Measurements from ENCODE around the gene CFAP298. TPM values are rescaled to one million over a fixed set of nuclear protein-coding genes. Genes with fewer than 3 reads are reported as not detected.

CFAP298 gene
- total RNA-seq, 4 donors from 2014 or later: 17.3 to 28.0 (median 20.6) TPM

DNA sequence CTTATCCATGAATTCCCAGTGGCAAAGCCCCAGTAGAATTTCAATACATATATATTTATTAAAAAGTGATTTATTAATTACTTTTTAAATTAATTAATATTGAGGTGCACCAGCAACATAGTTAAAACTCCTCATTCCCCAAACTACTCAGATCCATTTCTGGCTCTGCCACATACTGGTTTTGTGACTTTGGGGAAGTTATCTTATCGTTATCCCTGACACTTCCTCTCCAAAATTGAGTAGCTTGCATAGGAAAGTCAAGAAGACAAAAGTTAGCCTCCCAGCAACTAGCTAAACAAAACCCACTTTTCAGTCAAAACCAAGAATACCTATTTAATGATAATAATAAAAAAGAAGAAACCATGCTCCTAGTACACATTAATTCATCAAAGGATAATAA lies 62.7 kb downstream of the CFAP298 start:
- Histone ChIP-seq H3K27me3 (no peaks in the 10 kb centered on the region), H3K27ac (no peak overlapping the region), H3K4me1 (no peaks in the 10 kb centered on the region), H3K9me3 (no peaks in the 10 kb centered on the region), H3K36me3 (no peaks in the 10 kb centered on the region), H3K4me3 (no peak overlapping the region)
- no peak for DNase-seq
- TF ChIP-seq POLR2A (IDR thresholded peaks at IDR 0.05) (no peak), CTCF (IDR thresholded peaks at IDR 0.05) (no peak)

Small RNA genes lying within 50 kb of the gene (small RNA-seq; reads per million reads assigned to genes)
- 0 reads per million in 2 donors for gene RNA5SP490

Other genes with a start within 250 kb of the CFAP298 start
- gene URB1, start 219.4 kb downstream of the CFAP298 start, total RNA-seq: 10 to 100 TPM in 3 of 4 donors, 1 to 10 TPM in 1; 4.4 to 14.9 (median 11.0) TPM
- gene EVA1C, start 199.7 kb downstream of the CFAP298 start, total RNA-seq: 10 to 100 TPM; 22.4 to 35.1 (median 30.3) TPM
- gene TCP10L, start 26.9 kb downstream of the CFAP298 start, total RNA-seq: 1 to 10 TPM in 1 of 4 donors, not detected in 3; 9.9 TPM
- 10 to 100 TPM; 13.5 to 45.4 (median 16.1) TPM for gene SYNJ1, start 115.6 kb upstream of the CFAP298 start, total RNA-seq
- 100 to 1,000 TPM in 1 of 4 donors, 10 to 100 TPM in 3; 49.7 to 139 (median 76.5) TPM for gene PAXBP1, start 159.4 kb upstream of the CFAP298 start, total RNA-seq

Data from Peyer's patch (tissue), 4 donors.